Vagina (tissue), 2 donors: Measurements from ENCODE around the gene CAMSAP1.

Experiments
- CTCF ChIP-seq, 3 experiments: fragments of 450-650 bp in 2 of 3; fragments of 200-600 bp in 1 of 3; sonication (generic) in 1 of 3; IDR thresholded peaks; one replicate each; pipeline ENCODE4 v1.5.1; 2017 to 2019; ENCODE audit warnings: antibody characterized with exemption in 3 of 3, mild to moderate bottlenecking in 2 of 3, moderate library complexity in 2 of 3
- POLR2A ChIP-seq, 2 donors: fragments of 450-650 bp; IDR thresholded peaks; one replicate each; pipeline ENCODE4 v1.6.1; 2017; ENCODE audit warnings: antibody characterized with exemption in 2 of 2, mild to moderate bottlenecking in 2 of 2, moderate library complexity in 2 of 2
- POLR2AphosphoS5 ChIP-seq, 2 donors: sonication (generic); formaldehyde crosslinking; IDR thresholded peaks; one replicate each; pipeline ENCODE4 v1.9.0; 2017; ENCODE audit warnings: antibody characterized with exemption in 2 of 2, mild to moderate bottlenecking in 2 of 2, low read depth in 1 of 2; ENCODE audit not compliant: insufficient read depth in 1 of 2

- no peak for TF ChIP-seq CTCF (IDR thresholded peaks at IDR 0.05)
- TF ChIP-seq POLR2AphosphoS5 (IDR thresholded peaks at IDR 0.05; ENCODE audit: insufficient read depth in 1 of 2, low read depth in 1 of 2) = no peak
- no peak for TF ChIP-seq POLR2A (IDR thresholded peaks at IDR 0.05)
Measured at GRCh38 chr9:135949501-135950134, 42.3 kb upstream of the CAMSAP1 start.
